Lower lobe of right lung (tissue), 2 donors: ENCODE data around the gene ZNF70. TPM values are rescaled to one million over a fixed set of nuclear protein-coding genes. Genes with fewer than 3 reads are reported as not detected.

Source experiments
- ATAC-seq, 2 donors: fragments of 200-7000 bp; cut with Tn5 transposase; one replicate each; pipeline ENCODE4 v1.9.1; 2020 to 2022; ENCODE audit warnings: mild to moderate bottlenecking in 2 of 2, moderate library complexity in 2 of 2
- DNase-seq: peaks from one replicate; pipeline ENCODE4 v3.0.0-alpha.2; 2020
- H3K27ac ChIP-seq: fragments of 200-600 bp; one replicate; pipeline ENCODE4 v1.8.0; 2022
- H3K27me3 ChIP-seq: fragments of 200-600 bp; one replicate; pipeline ENCODE4 v1.8.0; 2022; ENCODE audit warnings: low read depth
- H3K36me3 ChIP-seq: fragments of 200-600 bp; one replicate; pipeline ENCODE4 v1.8.0; 2022; ENCODE audit warnings: mild to moderate bottlenecking
- H3K4me1 ChIP-seq: fragments of 200-600 bp; one replicate; pipeline ENCODE4 v1.8.0; 2022
- H3K4me3 ChIP-seq: fragments of 200-600 bp; one replicate; pipeline ENCODE4 v1.8.0; 2022; ENCODE audit warnings: mild to moderate bottlenecking
- H3K9me3 ChIP-seq: fragments of 200-600 bp; one replicate; pipeline ENCODE4 v1.8.0; 2022
- CTCF ChIP-seq: fragments of 200-600 bp; IDR thresholded peaks from one replicate; pipeline ENCODE4 v1.8.0; 2022; ENCODE audit warnings: antibody characterized with exemption, mild to moderate bottlenecking
- intact Hi-C: fragments of 100-400 bp; cut with DNase I; formaldehyde crosslinking; loops from one replicate; pipeline ENCODE4 v1.11.0; 2022
- total RNA-seq: library from RNA; stranded (reverse); fragmentation: NEBNext Ultra II Directional; extraction: Animal tissue kit (Norgen Biotek cat#: 25700); gene quantifications from one replicate; pipeline ENCODE4 v1.2.1, GENCODE V29; 2021
- donor health status: DM: no; HTN: yes; CAD: no; lungs with severe emphysema.

The ZNF70 gene
- total RNA-seq, 1 donor from 2014 or later: 5.7 TPM

GRCh38 chr22:23692598-23693291, 58.2 kb downstream of the ZNF70 start:
- Histone ChIP-seq H3K9me3 (no peaks in the 10 kb centered on the region), H3K36me3 (peaks cover 42% of the 10 kb centered on the region), H3K27ac (no peak overlapping the region), H3K4me1 (no peaks in the 10 kb centered on the region), H3K4me3 (no peak overlapping the region), H3K27me3 (no peaks in the 10 kb centered on the region)
- intact Hi-C loops: no loop called here
- DNase-seq: no peak
- no peak for ATAC-seq
- no peak for TF ChIP-seq CTCF

GRCh38 chr22:23691748-23692423, 59.0 kb downstream of the ZNF70 start:
- no peaks in the 10 kb centered on the region for H3K27me3 ChIP-seq
- intact Hi-C loops: no loop called here
- H3K4me1 ChIP-seq: no peaks in the 10 kb centered on the region
- no peak for TF ChIP-seq CTCF
- no peak overlapping the region for H3K27ac ChIP-seq
- peaks cover 42% of the 10 kb centered on the region for H3K36me3 ChIP-seq
- DNase-seq (no peak), ATAC-seq (no peak)
- H3K4me3 ChIP-seq: no peak overlapping the region
- H3K9me3 ChIP-seq: no peaks in the 10 kb centered on the region

- no peaks in the 10 kb centered on the region for H3K27me3 ChIP-seq
- H3K4me1 ChIP-seq: no peaks in the 10 kb centered on the region
- H3K4me3 ChIP-seq: no peak within 1 kb of the TSS
- intact Hi-C loops: no loop called here
- DNase-seq (no peak), ATAC-seq (no peak)
- peaks cover 42% of the 10 kb centered on the region for H3K36me3 ChIP-seq
- no peak within 1 kb of the TSS for H3K27ac ChIP-seq
- no peaks in the 10 kb centered on the region for H3K9me3 ChIP-seq
- TF ChIP-seq CTCF: no peak
Measured at GRCh38 chr22:23690713-23691112, 60.2 kb downstream of the ZNF70 start, which contains the start of gene RGL4. RGL4 (plus strand) TSS chr22:23691013; CDS start chr22:23692031, 1,018 bp downstream.

GRCh38 chr22:23689414-23689813, 61.5 kb downstream of the ZNF70 start:
- Histone ChIP-seq H3K27me3 (no peaks in the 10 kb centered on the region), H3K27ac (no peak overlapping the region)

More at GRCh38 chr22:23689414-23689813, 61.5 kb downstream of the ZNF70 start:
- Histone ChIP-seq H3K36me3 (peaks cover 32% of the 10 kb centered on the region), H3K4me3 (no peak overlapping the region), H3K4me1 (no peaks in the 10 kb centered on the region), H3K9me3 (no peaks in the 10 kb centered on the region)
- no peak for TF ChIP-seq CTCF
- ATAC-seq (no peak), DNase-seq (no peak)
- intact Hi-C loops: no loop called here

Other genes with a start within 250 kb of the ZNF70 start
- not detected for gene IGLL1, start 170.8 kb downstream of the ZNF70 start, total RNA-seq
- gene DRICH1, start 118.8 kb downstream of the ZNF70 start, total RNA-seq: 1.6 TPM
- 1.9 TPM for gene RGL4, start 60.1 kb downstream of the ZNF70 start, total RNA-seq
- not detected for gene VPREB3, start 3.3 kb upstream of the ZNF70 start, total RNA-seq
- gene C22orf15, start 11.9 kb upstream of the ZNF70 start, total RNA-seq: 5.9 TPM
- 114 TPM for gene CHCHD10, start 16.9 kb upstream of the ZNF70 start, total RNA-seq
- 1.9 TPM for gene MMP11, start 21.7 kb upstream of the ZNF70 start, total RNA-seq
- 61.3 TPM for gene SMARCB1, start 35.9 kb upstream of the ZNF70 start, total RNA-seq
- 5.8 TPM for gene DERL3, start 87.9 kb upstream of the ZNF70 start, total RNA-seq
- gene SLC2A11, start 106.8 kb upstream of the ZNF70 start, total RNA-seq: 12.7 TPM
- gene MIF, start 143.3 kb upstream of the ZNF70 start, total RNA-seq: 231 TPM
- gene GSTT2B, start 210.1 kb upstream of the ZNF70 start, total RNA-seq: 7.3 TPM
- 2.9 TPM for gene DDTL, start 215.8 kb upstream of the ZNF70 start, total RNA-seq
- gene DDT, start 223.3 kb upstream of the ZNF70 start, total RNA-seq: 102 TPM
- 3.0 TPM for gene GSTT2, start 229.0 kb upstream of the ZNF70 start, total RNA-seq